HG03045 (cell line): Measurements from ENCODE around the gene SPECC1.
"Not testable (repeated sequence)": the region's sequence is repeated elsewhere in the genome, so short reads cannot be mapped to it uniquely, and the experiment has no call there.

Experiments
- ATAC-seq: cut with Tn5 transposase; IDR thresholded peaks from one replicate; pipeline ENCODE4 v1.9.1; 2021; ENCODE audit warnings: mild to moderate bottlenecking, moderate library complexity; ENCODE audit not compliant: unreplicated experiment

SPECC1 gene

DNA sequence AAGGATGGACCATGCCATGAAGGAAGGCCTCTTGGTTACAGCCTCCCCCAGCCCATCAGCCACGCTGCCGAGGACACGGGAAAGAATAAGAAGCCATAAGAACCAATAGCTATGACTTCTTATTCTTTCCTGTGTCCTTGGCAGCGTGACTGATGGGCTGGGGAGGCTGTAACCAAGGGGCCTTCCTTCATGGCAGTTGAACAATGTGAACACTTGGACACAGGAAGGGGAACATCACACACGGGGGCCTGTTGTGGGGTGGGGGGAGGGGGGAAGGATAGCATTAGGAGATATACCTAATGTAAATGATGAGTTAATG, 253.9 kb downstream of the SPECC1 start:
- not testable (repeated sequence) for ATAC-seq

DNA sequence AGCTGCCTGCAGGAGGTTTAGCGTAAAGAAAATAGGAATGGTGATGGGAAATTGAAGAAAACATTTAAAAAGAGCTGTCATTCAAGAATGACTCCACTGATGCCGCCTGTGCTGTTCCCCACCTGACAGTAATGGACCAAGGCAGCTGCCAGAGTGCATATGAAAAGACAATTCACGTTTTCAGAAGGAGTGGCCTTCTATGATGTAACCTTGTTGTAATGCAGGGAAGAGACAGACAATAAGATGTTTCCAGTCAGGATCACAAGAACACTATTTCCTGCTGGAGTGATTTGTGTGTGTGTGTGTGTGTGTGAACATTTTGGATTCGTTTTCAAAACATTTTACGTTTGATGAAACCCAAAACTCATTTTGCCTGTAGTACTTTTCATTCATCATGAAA, 254.4 kb downstream of the SPECC1 start:
- no peak for ATAC-seq

DNA sequence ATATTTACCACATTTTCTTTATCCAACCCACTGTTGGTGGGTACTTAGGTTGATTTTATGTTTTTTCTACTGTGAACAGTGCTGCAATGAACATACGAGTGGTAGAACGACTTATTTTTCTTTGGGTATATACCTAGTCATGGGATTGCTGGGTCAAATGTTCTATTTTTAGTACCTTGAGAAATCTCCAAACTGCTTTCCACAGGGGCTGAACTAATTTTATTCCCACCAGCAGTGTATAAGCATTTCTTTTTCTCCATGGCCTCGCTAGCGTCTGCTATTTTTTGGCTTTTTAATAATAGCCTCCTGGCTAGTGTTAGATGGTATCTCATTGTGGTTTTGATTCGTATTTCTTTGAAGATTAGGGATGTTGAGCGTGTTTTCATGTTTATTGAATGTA, 255.8 kb downstream of the SPECC1 start:
- no peak for ATAC-seq

DNA sequence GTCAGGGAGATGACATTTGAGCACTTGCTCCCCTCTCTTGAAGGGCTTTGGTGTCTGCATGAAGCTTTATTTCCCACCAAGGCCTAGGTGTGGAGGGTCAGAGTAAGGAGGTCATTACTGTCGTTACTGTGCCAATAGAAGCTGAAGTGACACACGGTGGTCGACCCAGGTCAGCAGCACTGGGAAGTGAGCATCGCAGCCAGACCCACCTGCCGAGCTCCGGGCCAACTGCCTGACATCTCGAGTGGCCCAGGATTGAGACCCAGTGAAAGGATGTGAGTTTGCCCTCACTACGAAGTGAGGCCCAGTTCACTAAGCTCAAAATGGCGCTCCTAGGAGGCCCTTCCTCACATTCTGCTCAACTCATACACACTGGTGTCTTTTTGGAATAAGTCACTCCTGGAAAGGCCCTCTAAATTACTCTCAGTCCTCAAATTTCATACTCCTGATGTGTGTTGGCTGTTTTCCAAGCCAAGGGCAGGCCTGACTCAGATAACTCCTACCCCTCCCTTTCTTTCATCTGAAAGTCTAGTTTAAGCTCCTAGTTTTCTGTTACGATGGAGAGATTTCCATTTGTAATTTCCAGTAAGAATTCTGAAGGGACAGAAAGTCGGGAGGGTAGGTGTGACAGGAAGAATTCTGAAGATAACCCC, 257.8 kb downstream of the SPECC1 start:
- ATAC-seq: no peak

DNA sequence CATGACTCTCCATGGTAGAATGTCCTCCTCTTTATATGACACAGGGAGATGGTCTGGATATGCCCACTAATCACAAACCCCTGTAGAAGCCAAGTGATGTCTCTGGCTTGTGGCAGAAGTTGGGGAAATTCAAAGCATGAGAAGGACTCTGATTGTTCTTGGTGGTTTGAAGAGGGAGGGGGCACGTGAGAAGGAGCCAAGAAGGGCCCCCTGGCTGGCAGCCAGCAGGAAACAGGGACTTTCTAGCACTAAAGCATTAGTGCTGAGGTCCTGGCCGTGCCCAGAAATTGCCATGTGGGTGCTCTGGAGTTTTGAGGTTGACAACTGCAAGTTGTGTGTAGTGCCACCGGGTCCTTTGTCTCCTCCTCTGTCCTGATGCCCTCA, 258.3 kb downstream of the SPECC1 start:
- ATAC-seq: no peak

DNA sequence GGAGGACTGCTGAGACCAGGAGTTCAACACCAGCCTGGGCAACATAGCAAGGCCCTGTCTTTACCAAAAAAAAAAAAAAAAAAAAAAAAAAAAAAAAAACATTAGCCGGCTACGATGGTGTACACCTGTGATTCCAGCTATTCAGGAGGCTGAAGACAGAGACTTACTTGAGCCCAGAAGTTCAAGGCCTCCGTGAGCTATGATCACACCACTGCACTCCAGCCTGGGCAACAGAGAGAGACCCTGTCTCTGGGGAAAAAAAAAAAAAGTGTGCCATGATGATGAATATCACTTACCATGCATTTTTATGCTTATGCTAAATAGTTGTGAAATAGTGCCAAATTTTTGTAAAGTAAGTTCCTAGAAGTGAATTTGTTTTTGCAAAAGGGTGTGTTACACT, 261.2 kb downstream of the SPECC1 start:
- no peak for ATAC-seq

DNA sequence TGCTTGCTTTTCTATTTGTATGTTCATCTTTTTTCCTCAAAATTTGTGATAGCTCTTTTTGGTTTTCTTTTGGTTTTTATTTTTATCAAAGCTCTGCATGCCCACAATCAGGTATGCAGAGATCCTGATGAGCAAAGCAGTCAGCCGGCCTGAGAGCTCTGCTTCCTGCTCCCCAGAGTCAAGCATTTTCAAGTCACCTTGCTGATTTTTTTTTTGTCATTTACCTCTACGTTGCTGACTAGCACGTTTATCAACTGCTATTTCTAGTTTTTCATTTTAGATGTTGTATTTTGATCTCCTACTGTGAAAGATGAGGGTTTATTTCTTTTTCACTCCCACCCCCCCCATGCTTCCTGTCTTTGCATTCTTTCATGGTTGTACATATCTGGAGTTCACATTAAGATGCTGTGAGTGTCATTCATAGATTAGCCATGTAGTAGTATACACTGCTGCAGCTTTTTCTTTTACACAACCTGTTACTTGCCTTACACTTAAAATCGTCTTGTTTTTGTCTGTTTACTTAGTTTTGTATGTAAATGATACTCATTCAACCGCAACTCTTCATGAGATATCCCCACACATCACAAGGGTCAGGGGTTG, 262.0 kb downstream of the SPECC1 start:
- ATAC-seq: no peak

DNA sequence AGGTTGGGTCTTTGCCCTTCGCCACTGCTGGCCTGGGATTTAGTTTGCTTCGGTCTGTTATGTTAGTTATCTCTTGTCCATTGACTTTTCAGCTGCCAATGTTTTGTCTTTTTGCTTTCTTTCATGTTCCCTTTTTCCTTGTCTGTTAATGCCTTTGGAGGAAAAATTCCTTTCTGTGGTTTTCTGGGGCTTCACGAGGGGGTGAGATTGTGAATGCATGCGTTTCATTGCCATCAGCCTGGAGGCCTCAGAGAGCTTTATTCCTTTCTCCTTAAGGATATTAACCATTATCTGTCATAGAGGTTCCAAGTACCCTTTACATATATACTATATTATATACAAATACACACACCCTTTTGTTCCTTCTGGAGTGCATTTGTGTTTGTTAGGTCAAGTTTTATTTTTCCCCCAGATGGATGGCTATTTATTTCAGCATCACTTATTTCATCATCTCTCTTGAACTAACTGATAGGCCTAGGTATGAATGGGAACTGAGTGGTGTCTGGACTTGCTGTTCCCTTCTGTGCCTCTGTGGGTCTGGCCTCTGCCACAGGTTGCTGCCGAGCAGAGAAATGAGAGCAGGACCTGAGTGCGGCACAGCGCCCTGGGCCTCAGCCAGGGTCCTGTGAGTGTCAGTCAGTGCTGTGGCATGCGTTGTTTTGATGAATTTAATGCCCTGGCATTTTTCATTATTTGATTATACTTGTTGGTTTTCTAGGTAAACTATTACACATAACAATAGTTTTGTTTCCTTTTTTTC, 264.8 kb downstream of the SPECC1 start:
- no peak for ATAC-seq

DNA sequence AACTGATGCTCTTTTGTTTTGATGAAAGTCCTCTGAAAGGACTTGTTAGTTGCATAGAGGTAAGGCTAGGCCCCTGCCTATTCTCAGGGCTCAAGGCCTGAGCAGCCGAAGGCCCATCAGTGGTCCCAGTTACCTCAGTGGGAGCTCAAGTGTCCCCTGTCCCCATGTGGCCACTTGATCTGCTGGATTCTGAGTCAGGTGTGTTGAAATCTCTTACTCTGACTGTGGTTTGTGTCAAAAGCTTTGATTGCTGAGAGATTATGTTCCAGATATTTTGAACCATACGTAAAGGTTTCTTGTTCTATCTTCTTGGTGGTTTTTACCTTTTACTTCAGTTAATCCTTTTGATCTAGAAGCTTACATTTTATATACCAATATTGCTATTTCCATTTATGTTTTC, 266.5 kb downstream of the SPECC1 start:
- ATAC-seq: no peak

DNA sequence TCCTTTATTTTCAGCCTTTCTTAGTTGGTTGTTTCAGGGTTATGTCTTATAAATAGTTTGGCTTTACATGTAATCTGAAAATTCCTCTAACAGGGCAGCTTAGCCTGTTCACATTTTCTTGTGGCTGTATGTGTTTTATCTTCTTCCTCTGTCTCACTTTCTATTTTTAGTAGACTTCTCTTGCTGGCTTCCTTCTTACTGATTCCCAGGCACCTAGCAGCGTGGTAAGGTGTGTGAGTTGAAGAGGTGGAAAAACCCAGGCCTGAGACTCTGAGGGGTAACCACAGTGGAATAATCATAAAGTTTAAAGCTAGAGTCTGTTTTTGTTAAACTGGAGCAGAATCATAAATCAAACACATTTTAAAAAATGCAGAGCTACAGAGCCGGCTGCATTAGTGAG, 267.3 kb downstream of the SPECC1 start:
- ATAC-seq: no peak

DNA sequence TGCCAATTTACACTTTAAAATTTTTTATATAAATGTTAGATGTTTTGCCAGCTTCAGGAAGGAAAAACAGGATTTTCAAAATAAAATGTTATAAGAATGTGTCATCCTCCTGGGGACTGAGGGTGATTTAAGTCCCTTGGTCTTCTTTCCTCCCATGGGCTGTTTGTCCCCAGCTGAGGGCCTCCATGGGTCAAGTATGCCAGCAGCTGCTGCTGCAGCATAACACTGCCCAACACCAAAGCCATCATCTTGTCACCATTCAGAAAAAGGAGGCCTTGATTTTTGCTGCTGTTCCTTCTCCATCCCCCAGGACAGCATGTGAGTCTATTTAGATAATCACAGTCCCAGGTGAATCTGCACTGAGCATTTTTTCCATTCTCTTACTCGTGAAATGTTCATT, 269.6 kb downstream of the SPECC1 start:
- no peak for ATAC-seq

DNA sequence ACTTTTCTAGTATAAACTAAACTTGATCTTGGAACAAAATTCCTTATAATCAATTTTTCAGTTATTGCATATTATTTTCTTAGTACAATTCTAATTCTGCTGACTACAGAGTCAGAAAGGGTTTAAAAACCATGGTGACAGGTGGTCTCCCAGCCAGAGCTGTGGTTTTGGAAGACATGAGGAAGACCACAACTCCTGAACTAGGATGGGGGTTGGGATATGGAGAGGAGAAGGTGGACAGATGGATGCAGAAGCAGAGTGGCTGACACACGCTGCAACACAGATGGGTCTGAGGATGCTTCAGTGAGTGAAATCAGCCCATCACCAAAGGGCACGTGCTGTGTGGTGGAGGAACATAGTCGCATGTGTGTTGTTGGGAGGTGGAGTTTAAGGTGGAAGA, 270.5 kb downstream of the SPECC1 start:
- ATAC-seq: no peak

DNA sequence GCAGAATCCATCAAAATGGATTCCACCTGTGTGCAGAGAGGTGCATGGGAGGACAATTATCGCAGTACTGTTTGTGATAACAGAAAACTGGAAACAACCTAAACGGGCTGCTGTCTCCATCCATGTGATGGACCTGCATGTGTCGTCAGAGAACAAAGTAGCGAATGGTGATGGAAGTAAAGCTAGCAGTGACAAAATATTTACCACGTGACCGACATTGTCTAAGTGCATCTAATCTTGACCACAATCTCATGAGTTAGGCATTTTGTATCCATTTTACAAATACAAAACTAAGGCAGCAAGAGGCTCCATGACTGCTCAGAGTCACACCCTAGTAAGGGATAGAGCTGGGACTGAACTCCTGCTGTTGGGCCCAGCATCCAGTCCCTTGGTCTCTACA, 270.9 kb downstream of the SPECC1 start:
- ATAC-seq: no peak

DNA sequence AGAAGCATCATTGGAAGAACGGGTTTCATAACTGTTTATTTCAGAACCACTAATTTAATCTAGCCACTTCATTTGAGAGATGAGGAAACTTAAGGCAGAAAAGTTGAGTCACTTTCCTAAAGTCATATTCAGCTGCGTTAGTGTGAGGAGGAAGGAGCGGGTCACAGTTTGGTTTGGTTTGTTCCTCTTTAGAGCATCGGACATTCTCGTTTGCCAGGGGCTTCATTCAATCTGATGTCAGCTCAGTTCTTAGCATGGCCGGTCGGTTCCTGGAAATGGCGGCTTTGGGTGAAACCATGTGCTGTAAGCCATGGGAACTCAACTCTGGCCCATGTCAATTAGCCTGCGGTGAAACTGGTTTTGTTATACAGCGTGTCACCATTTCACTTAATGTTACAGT, 271.7 kb downstream of the SPECC1 start:
- no peak for ATAC-seq

DNA sequence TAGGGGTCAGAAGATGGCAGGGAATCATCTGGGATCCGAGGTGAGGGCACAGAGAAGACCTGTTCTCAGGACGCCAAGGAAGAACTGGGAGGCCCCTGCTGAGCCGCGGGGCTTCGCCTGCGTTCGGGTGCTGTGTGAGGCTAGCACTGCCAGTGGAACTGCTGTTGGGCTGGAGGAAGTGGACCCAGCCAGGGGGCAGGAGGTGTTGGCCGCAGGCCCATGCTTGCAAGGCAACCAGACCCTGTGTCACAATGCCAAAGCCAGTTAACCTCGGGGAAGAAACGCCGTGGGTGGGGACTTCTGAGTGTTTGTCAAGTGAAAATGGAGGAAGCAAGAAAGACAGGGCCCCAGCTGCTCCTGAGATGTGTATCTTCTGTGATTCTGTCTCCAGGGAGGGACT, 272.7 kb downstream of the SPECC1 start:
- ATAC-seq: no peak

DNA sequence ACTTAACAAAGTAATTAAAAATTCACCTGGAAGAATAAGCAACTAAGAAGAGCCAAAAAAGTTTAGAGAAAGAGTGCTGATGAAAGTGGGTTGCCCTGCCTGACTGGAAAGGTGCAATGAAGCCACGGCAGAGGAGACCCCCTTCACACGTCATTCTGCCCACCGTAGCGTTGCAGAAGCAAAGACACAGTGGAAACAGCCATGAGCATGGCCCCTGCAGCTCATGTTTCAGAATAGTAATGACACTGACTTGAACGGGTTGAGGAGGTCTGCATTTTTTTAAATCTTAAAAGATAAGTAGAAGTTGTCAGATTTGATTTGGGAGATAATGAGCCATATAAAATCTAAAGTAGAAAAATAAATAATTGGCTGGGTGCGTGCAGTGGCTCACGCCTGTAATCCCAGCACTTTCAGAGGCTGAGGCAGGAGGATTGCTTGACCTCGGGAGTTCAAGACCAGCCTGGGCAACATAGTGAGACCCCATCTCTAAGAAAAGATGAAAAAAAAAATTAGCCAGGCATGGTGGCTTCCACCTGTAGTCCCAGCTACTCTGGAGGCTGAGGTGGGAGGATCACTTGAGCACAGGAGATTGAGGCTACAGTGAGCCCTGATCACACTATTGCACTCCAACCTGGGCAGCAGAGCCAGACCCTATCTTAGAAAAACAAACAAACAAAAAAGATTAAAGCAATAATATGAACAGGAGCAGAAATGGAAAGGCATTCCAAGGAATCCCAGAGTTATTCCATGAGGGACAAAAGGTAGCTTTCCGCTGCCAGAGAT, 273.6 kb downstream of the SPECC1 start:
- no peak for ATAC-seq

DNA sequence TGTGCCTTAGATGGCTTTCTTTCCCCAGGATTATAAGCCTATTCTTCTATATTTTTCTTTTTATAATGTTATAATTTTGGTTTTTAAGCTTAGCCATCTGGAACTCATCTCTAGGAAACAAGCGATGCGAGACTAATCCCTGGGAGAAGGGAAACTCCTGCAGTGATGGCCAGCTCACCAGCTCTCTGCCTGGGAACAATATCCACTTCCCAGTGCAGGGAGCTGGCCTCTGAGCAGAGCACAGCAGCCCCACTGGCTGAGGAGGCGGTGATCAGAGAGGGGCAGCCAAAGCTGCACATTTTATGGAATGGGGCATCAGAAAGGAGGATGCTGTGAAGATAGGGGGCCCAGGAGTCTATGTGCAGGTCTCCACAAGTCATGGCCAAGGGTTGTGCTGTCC, 274.9 kb downstream of the SPECC1 start:
- ATAC-seq: no peak

DNA sequence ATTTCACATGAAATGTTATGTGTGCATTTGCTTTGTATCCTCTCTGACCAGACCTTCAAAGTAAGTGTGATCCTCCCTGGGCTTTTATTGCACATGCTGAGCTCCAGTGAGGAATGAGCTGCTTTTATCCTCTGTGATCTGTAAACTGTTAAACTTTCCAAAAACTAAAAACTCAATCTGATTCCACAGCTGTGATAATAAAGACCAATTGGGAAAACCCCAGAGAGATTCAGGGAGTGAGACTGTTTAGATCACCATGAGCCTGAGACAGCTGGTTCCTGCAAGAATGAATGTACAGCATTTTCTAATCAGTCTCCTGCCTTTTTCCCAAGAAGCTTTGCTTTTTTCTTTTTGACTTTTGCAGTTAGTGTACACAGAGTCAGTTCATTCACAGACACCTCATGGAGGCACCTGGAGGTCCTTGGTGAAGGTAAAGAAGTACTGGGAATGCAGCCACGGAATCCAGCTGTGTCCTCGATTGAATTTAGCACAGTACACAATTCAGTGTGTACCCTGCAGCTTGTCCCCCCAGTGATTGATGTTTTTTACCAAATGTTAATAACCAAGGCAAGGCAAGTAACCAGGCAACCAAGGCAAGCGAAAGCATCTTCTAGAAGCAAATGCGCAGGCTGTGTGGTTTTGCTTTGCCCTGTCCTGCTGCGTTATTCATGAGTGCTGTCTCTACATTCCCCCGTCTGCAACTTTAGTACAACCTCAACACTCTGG, 275.6 kb downstream of the SPECC1 start:
- no peak for ATAC-seq

DNA sequence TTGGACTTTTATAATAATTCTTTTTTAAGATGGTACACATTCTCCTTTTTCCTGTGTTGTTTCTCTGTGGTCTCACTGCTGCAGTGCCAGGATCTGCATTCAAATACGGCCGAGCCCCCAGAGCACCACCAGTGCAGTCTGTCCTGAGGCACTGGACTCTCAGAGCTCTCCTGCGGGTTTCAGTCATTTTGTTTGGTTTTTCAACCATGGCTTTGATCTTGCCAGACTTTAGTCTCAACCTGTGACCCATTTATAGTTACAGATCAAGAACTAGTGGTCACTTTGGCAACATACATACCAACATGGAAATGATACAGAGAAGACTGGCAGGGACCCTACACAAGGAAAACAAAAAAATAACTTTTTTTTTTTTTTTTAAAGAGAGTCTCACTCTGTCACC, 280.8 kb downstream of the SPECC1 start:
- no peak for ATAC-seq

DNA sequence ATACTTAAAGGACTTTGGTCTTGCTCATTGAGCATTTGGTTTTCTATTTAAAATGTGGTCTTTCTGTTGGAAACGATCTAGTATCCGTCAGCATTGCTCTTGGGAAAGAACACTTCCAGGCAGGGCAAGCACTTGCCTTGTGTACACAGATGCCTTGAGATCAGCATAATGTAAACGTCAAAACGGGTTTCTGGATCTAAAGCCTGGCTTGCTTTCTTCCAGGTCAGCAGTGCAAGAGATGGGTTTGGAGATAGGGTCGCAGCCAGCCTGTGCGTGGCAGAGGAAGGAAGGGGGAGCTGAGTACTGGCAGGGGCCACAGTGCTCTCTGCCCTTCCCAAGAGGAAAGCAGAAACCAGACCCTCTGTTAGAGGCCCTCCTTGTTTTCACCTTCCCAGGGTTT, 282.7 kb downstream of the SPECC1 start:
- ATAC-seq: no peak

DNA sequence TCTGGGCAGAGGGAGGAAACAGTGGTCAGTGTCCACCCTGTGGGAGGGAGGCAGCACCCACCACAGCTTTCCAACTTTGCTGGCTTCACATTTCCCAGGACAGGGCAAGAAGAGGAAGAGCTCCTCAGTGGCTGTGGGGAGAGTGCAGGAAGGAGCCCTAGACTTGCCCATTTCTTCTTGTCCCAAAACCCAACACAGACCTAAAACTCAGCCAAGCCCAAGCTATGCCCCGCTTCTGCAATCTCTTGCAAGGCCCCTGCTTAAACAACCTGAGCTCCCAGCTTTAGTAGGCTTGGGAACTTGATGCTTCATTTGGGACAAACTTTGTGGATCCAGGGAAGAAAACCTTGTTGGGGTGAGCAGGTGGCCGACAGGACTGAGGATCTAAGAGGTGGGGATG, 284.3 kb downstream of the SPECC1 start:
- ATAC-seq: no peak
